DND-41 (cell line): ENCODE measurements around the gene POMT2.

ENCODE experiments used
- ATAC-seq: fragments of 200-7000 bp; cut with Tn5 transposase; 3 replicates; pipeline ENCODE4 v1.9.1; 2021; ENCODE audit warnings: low read depth; ENCODE audit not compliant: insufficient read depth
- DNase-seq: peaks from one replicate; pipeline ENCODE4 v3.0.0-alpha.2; 2020
- H2AFZ ChIP-seq: 2 replicates; pipeline ENCODE4 v1.6.0; 2012; ENCODE audit warnings: low read depth, low read length
- H3K27ac ChIP-seq: 2 replicates; pipeline ENCODE4 v1.5.1; 2012; ENCODE audit warnings: low read length, inconsistent platforms
- H3K27me3 ChIP-seq: fragments of 200-600 bp; sonication (generic); 2 replicates; pipeline ENCODE4 v1.6.0; 2012; ENCODE audit warnings: low read length, mild to moderate bottlenecking, inconsistent platforms; ENCODE audit not compliant: insufficient read depth, poor library complexity
- H3K36me3 ChIP-seq: 2 replicates; pipeline ENCODE4 v1.5.1; 2012; ENCODE audit warnings: low read length, inconsistent platforms; ENCODE audit not compliant: insufficient read depth
- H3K4me1 ChIP-seq: 2 replicates; pipeline ENCODE4 v1.5.1; 2012; ENCODE audit warnings: mild to moderate bottlenecking, low read length; ENCODE audit not compliant: insufficient read depth
- H3K4me2 ChIP-seq: 2 replicates; pipeline ENCODE4 v1.6.0; 2012; ENCODE audit warnings: mild to moderate bottlenecking, moderate library complexity, low read length, inconsistent platforms; ENCODE audit not compliant: insufficient read depth
- H3K4me3 ChIP-seq, 2 experiments: fragments of 200-600 bp in 1 of 2; shearing (Covaris generic) in 1 of 2; 2 replicates each; pipeline ENCODE4 v1.5.1; 2012 to 2016; ENCODE audit warnings: inconsistent platforms in 2 of 2, low read length in 2 of 2, mild to moderate bottlenecking in 2 of 2, low read depth in 1 of 2, moderate library complexity in 1 of 2
- H3K79me2 ChIP-seq: 2 replicates; pipeline ENCODE4 v1.6.0; 2012; ENCODE audit warnings: low read length, inconsistent platforms; ENCODE audit not compliant: insufficient read depth
- H3K9ac ChIP-seq: 2 replicates; pipeline ENCODE4 v1.6.0; 2012; ENCODE audit warnings: low read depth, mild to moderate bottlenecking, inconsistent platforms, low read length, moderate library complexity
- H3K9me3 ChIP-seq: 2 replicates; pipeline ENCODE4 v1.5.1; 2012; ENCODE audit warnings: low read length, moderate library complexity, mild to moderate bottlenecking, inconsistent platforms; ENCODE audit not compliant: insufficient read depth, severe bottlenecking
- H4K20me1 ChIP-seq: 2 replicates; pipeline ENCODE4 v1.6.0; 2012; ENCODE audit warnings: low read length; ENCODE audit not compliant: insufficient read depth
- EZH2 ChIP-seq: IDR thresholded peaks from 3 replicates; pipeline ENCODE4 v1.6.1; 2012; ENCODE audit warnings: borderline replicate concordance, low read depth, mild to moderate bottlenecking, moderate library complexity, low read length, inconsistent platforms; ENCODE audit not compliant: severe bottlenecking
- TF ChIP-seq, protein P1 (sequence below): IDR thresholded peaks from 2 replicates; pipeline ENCODE4 v1.5.1; 2012; ENCODE audit warnings: borderline replicate concordance, low read length, moderate library complexity, mild to moderate bottlenecking; ENCODE audit not compliant: poor library complexity, severe bottlenecking; ENCODE audit errors: extremely low read depth

The POMT2 gene, protein sequence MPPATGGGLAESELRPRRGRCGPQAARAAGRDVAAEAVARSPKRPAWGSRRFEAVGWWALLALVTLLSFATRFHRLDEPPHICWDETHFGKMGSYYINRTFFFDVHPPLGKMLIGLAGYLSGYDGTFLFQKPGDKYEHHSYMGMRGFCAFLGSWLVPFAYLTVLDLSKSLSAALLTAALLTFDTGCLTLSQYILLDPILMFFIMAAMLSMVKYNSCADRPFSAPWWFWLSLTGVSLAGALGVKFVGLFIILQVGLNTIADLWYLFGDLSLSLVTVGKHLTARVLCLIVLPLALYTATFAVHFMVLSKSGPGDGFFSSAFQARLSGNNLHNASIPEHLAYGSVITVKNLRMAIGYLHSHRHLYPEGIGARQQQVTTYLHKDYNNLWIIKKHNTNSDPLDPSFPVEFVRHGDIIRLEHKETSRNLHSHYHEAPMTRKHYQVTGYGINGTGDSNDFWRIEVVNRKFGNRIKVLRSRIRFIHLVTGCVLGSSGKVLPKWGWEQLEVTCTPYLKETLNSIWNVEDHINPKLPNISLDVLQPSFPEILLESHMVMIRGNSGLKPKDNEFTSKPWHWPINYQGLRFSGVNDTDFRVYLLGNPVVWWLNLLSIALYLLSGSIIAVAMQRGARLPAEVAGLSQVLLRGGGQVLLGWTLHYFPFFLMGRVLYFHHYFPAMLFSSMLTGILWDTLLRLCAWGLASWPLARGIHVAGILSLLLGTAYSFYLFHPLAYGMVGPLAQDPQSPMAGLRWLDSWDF

DNA sequence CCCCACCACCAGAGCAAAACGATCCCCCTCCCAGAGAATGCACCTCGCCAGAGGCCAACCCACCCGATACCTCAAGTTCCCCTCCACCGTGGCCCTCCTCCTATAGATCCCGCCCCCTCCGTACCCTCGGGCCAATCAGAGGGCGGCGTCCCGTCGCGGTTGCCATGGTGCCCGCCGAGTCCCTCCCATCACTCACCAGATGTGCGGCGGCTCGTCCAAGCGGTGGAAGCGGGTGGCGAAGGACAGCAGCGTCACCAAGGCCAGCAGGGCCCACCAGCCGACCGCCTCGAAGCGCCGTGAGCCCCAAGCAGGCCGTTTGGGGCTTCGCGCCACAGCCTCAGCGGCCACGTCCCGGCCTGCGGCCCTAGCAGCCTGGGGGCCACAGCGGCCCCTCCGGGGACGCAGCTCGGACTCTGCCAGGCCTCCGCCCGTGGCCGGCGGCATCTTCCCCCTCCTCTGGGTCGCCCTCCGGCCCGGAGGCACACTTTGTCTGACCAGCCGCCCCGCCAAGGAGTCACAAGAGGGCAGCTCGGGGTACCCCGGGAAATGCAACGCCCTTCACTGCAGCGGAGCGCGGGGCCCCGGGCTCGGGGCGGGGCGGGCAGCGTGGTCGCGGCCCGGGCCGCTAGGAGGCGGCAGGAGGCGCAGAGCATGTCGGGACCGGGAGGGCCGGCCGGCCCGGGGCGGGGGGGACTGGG lies at the start of gene POMT2:
Gene POMT2, minus strand, starts transcription at position 646 of the 698 bp plus-strand sequence. Its CDS starts 202 bp downstream, at position 444.
- Histone ChIP-seq H3K4me2 (peak within 1 kb of the TSS; percentile 84), H3K27ac (peak within 1 kb of the TSS; percentile 89), H3K79me2 (peaks cover 23% of the 10 kb centered on the region), H3K9ac (peak within 1 kb of the TSS; percentile 73), H3K27me3 (no peaks in the 10 kb centered on the region), H4K20me1 (peaks cover 5% of the 10 kb centered on the region; the same call in 1 of the 2 replicates), H3K9me3 (no peaks in the 10 kb centered on the region), H3K4me1 (peaks cover 25% of the 10 kb centered on the region), H3K4me3 (peak within 1 kb of the TSS; percentile 77 to 93; a peak in 3 of 4 replicates), H2AFZ (peak within 1 kb of the TSS; percentile 92), H3K36me3 (no peaks in the 10 kb centered on the region)
- peak; percentile 70 for ATAC-seq
- DNase-seq = peak; percentile 93
- TF ChIP-seq EZH2 = no peak
- TF ChIP-seq, protein P1, sequence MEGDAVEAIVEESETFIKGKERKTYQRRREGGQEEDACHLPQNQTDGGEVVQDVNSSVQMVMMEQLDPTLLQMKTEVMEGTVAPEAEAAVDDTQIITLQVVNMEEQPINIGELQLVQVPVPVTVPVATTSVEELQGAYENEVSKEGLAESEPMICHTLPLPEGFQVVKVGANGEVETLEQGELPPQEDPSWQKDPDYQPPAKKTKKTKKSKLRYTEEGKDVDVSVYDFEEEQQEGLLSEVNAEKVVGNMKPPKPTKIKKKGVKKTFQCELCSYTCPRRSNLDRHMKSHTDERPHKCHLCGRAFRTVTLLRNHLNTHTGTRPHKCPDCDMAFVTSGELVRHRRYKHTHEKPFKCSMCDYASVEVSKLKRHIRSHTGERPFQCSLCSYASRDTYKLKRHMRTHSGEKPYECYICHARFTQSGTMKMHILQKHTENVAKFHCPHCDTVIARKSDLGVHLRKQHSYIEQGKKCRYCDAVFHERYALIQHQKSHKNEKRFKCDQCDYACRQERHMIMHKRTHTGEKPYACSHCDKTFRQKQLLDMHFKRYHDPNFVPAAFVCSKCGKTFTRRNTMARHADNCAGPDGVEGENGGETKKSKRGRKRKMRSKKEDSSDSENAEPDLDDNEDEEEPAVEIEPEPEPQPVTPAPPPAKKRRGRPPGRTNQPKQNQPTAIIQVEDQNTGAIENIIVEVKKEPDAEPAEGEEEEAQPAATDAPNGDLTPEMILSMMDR = peak; percentile 39

DNA sequence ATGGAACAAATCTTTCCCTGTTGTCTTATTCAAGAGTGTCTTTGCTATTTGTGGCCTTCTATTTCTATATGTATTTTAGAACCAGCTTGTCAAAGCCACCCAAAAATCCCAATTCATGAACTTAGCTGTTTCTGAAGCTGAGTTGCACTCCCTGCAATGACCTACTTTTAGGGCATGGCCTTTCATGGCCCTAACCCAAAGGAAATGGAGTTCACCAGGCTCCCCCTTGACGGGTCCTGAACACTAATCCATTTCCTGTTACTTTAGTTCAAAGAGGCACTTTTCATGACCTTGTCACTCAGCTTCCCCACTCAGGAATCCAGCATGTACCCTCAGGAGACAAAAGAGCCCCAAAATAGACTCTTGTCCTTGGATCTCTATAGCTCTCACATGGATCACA lies 48.6 kb upstream of the POMT2 start:
- no peak overlapping the region for H3K4me3 ChIP-seq
- no peak overlapping the region for H2AFZ ChIP-seq
- peak overlapping the region; percentile 6; the same call in 1 of the 2 replicates for H3K27ac ChIP-seq
- no peak overlapping the region for H3K9ac ChIP-seq
- no peaks in the 10 kb centered on the region for H4K20me1 ChIP-seq
- TF ChIP-seq EZH2 = no peak
- TF ChIP-seq, protein P1 = no peak
- peak; percentile 63 for DNase-seq
- H3K4me1 ChIP-seq = peaks cover 18% of the 10 kb centered on the region
- H3K4me2 ChIP-seq = no peak overlapping the region
- no peaks in the 10 kb centered on the region for H3K27me3 ChIP-seq
- H3K36me3 ChIP-seq = 0 out of 2 replicates have a peak, but pooled peaks cover 5% of the 10 kb centered on the region
- H3K79me2 ChIP-seq = peaks cover 52% of the 10 kb centered on the region
- no peaks in the 10 kb centered on the region for H3K9me3 ChIP-seq
- ATAC-seq = peak; percentile 99

DNA sequence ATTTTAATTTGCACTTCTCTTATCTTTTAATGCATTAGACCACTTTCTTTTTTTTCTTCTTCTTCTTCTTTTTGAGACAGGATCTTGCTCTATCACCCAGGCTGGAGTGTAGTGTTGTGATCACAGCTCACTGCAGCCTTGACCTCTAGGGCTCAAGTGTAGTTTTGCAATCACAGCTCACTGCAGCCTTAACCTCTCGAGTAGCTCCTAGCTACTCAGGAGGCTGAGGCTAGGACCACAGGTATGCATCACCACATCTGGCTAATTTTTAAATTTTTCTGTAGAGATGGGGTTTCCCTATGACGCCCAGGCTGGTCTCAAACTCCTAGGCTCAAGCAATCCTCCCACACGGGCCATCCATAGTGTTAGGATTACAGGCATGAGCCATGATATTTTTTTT lies 43.5 kb upstream of the POMT2 start:
- Histone ChIP-seq H3K36me3 (no peaks in the 10 kb centered on the region), H4K20me1 (peaks cover 5% of the 10 kb centered on the region; the same call in 1 of the 2 replicates), H3K4me2 (no peak overlapping the region), H2AFZ (no peak overlapping the region), H3K9ac (no peak overlapping the region), H3K4me1 (peaks cover 2% of the 10 kb centered on the region), H3K27ac (no peak overlapping the region), H3K9me3 (no peaks in the 10 kb centered on the region), H3K79me2 (peaks cover 58% of the 10 kb centered on the region), H3K4me3 (no peak overlapping the region), H3K27me3 (no peaks in the 10 kb centered on the region)
- ATAC-seq (no peak), DNase-seq (no peak)
- TF ChIP-seq, protein P1 = no peak
- TF ChIP-seq EZH2 = no peak
